Measurements from ENCODE around the gene PLEKHA5. TPM values are rescaled to one million over a fixed set of nuclear protein-coding genes. Genes with fewer than 3 reads are reported as not detected.
"Not testable (repeated sequence)": the region's sequence is repeated elsewhere in the genome, so short reads cannot be mapped to it uniquely, and the experiment has no call there.

The PLEKHA5 gene
- total and polyA plus RNA-seq, 2 donors from 2014 or later = 26.6 to 52.9 TPM

DNA sequence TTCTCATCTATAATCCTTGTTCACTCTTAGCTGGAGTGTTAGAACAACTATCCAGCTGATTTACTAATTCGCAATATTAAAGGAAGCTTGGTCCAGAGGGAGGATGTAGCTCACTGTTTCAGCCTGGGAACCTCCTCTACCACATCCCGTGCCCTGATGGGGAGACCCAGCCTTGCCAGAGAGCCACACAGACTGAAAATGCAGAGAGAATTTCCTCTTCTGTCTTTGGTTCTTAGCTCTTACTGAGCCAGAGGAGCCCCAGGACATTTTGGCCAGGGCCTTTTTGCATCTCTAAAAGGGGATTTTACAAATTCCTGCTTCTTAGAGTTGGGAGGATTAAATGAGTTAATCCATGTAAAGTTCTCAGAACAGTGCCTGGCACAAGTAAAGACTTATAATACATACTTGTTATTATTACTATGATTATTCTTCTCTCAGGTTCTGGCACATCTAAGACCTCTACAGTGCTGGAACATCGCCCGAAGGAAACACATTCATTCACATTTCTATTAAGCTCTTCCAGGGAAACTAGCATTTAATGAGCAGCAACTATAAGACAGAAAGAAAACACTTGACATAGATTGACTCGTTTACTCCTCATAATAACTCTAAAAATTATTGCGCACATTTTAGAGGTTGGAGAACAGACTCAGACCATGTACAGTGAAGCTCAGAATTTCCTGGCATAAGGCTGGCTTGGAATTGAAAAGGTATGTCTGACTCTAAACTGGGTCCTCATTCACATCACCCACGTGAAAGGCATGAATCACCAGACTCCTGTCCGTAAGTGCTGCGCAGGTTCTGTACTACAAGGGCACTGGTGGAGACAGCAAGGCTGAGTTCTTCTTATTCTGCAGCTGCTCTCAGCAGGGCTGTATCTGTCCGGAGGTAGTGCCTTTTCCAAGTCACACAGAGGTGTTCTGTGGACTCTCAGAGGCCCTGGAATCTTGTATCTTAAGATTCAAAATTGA lies 282.0 kb downstream of the PLEKHA5 start:
- Histone ChIP-seq H3K9me3 (ENCODE audit: control insufficient read depth in 2 of 3, insufficient read depth in 1 of 3, low read length in 3 of 3) (no peaks in the 10 kb centered on the region), H3K27me3 (ENCODE audit: control insufficient read depth, insufficient read depth, low read length) (no peaks in the 10 kb centered on the region), H3K9ac (ENCODE audit: low read length in 3 of 3) (no peak overlapping the region), H3K36me3 (ENCODE audit: control insufficient read depth in 2 of 3, insufficient read depth in 3 of 3, low read length in 3 of 3) (no peaks in the 10 kb centered on the region), H3K4me1 (ENCODE audit: control insufficient read depth in 2 of 3, insufficient read depth in 2 of 3, low read depth in 1 of 3, low read length in 3 of 3) (no peaks in the 10 kb centered on the region), H3K27ac (ENCODE audit: low read depth in 2 of 2, low read length in 2 of 2) (no peak overlapping the region), H3K4me3 (ENCODE audit: low read length in 3 of 3) (no peak overlapping the region)
- intact Hi-C loops (cut with DNase I) = no loop called here
- FAIRE-seq = no peak
- TF ChIP-seq, protein P1, sequence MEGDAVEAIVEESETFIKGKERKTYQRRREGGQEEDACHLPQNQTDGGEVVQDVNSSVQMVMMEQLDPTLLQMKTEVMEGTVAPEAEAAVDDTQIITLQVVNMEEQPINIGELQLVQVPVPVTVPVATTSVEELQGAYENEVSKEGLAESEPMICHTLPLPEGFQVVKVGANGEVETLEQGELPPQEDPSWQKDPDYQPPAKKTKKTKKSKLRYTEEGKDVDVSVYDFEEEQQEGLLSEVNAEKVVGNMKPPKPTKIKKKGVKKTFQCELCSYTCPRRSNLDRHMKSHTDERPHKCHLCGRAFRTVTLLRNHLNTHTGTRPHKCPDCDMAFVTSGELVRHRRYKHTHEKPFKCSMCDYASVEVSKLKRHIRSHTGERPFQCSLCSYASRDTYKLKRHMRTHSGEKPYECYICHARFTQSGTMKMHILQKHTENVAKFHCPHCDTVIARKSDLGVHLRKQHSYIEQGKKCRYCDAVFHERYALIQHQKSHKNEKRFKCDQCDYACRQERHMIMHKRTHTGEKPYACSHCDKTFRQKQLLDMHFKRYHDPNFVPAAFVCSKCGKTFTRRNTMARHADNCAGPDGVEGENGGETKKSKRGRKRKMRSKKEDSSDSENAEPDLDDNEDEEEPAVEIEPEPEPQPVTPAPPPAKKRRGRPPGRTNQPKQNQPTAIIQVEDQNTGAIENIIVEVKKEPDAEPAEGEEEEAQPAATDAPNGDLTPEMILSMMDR (IDR thresholded peaks at IDR 0.05; ENCODE audit: borderline replicate concordance, extremely low read depth, insufficient read depth) = no peak
- DNase-seq = no peak

DNA sequence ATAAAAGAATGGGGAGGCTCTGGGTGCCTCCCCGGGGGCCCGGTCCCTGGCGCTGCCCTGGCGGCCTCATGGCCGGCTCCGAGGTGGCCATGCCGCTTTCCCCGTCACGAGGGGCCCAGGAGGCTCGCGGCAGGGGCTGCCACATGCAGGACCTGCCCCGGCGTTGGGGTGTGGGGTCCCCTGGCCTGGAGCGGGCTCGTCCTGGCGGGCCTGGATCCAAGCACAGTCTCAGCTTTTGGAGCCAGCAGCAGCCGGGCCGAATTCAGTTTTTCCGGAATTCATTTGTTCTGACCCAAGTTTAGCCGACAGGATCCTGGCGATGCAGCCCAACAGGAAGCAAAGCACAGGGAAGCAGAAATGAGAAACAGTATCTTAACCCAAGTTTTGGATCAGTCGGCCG lies 283.3 kb downstream of the PLEKHA5 start:
- H3K36me3 ChIP-seq (ENCODE audit: control insufficient read depth in 2 of 3, insufficient read depth in 3 of 3, low read length in 3 of 3) = no peaks in the 10 kb centered on the region
- H3K4me1 ChIP-seq (ENCODE audit: control insufficient read depth in 2 of 3, insufficient read depth in 2 of 3, low read depth in 1 of 3, low read length in 3 of 3) = no peaks in the 10 kb centered on the region
- H3K9ac ChIP-seq (ENCODE audit: low read length in 3 of 3) = no peak overlapping the region
- no peak overlapping the region for H3K27ac ChIP-seq (ENCODE audit: low read depth in 2 of 2, low read length in 2 of 2)
- no peaks in the 10 kb centered on the region for H3K27me3 ChIP-seq (ENCODE audit: control insufficient read depth, insufficient read depth, low read length)
- DNase-seq (no peak), FAIRE-seq (no peak)
- TF ChIP-seq, protein P1 (IDR thresholded peaks at IDR 0.05; ENCODE audit: borderline replicate concordance, extremely low read depth, insufficient read depth) = no peak
- H3K4me3 ChIP-seq (ENCODE audit: low read length in 3 of 3) = no peak overlapping the region
- intact Hi-C loops (cut with DNase I) = no loop called here
- no peaks in the 10 kb centered on the region for H3K9me3 ChIP-seq (ENCODE audit: control insufficient read depth in 2 of 3, insufficient read depth in 1 of 3, low read length in 3 of 3)

DNA sequence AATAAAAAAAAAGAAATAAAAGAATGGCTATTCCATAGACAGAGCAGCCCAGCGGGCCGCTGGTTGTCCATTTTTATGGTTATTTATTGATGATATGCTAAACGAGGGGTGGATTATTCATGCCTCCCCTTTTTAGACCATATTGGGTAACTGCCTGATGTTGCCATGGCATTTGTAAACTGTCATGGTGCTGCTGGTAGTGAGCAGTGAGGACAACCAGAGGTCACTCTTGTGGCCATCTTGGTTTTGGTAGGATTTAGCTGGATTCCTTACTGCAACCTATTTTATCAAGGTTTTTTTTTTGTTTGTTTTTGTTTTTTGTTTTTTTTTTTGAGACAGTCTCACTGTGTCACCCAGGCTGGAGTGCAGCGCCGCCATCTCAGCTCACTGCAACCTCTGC lies 284.0 kb downstream of the PLEKHA5 start:
- H3K36me3 ChIP-seq (ENCODE audit: control insufficient read depth in 2 of 3, insufficient read depth in 3 of 3, low read length in 3 of 3); H3K27ac ChIP-seq (ENCODE audit: low read depth in 2 of 2, low read length in 2 of 2); H3K9ac ChIP-seq (ENCODE audit: low read length in 3 of 3); H3K4me3 ChIP-seq (ENCODE audit: low read length in 3 of 3); H3K4me1 ChIP-seq (ENCODE audit: control insufficient read depth in 2 of 3, insufficient read depth in 2 of 3, low read depth in 1 of 3, low read length in 3 of 3); FAIRE-seq; intact Hi-C loops (cut with DNase I); DNase-seq; H3K9me3 ChIP-seq (ENCODE audit: control insufficient read depth in 2 of 3, insufficient read depth in 1 of 3, low read length in 3 of 3); H3K27me3 ChIP-seq (ENCODE audit: control insufficient read depth, insufficient read depth, low read length): not testable (repeated sequence)

DNA sequence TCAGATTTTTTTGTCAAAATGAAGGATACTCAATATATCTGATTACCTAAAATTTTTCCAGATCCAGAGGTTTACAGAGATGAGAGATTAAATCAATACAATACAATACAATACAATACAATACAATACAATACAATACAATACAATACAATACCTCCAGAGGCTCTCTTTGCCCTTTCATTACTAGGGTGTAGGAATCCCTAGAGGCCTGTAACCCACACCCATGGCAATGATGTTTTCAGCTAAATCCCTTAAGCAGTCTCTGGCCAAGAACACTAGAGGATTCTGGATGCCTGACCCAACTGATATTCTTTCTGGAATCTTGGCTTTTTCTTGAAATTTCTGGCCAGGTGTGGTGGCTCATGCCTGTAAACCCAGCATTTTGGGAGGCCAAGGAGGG lies 286.0 kb downstream of the PLEKHA5 start:
- Histone ChIP-seq H3K27me3 (ENCODE audit: control insufficient read depth, insufficient read depth, low read length) (no peaks in the 10 kb centered on the region), H3K27ac (ENCODE audit: low read depth in 2 of 2, low read length in 2 of 2) (no peak overlapping the region), H3K4me3 (ENCODE audit: low read length in 3 of 3) (no peak overlapping the region), H3K9ac (ENCODE audit: low read length in 3 of 3) (no peak overlapping the region), H3K9me3 (ENCODE audit: control insufficient read depth in 2 of 3, insufficient read depth in 1 of 3, low read length in 3 of 3) (no peaks in the 10 kb centered on the region), H3K36me3 (ENCODE audit: control insufficient read depth in 2 of 3, insufficient read depth in 3 of 3, low read length in 3 of 3) (no peaks in the 10 kb centered on the region), H3K4me1 (ENCODE audit: control insufficient read depth in 2 of 3, insufficient read depth in 2 of 3, low read depth in 1 of 3, low read length in 3 of 3) (no peaks in the 10 kb centered on the region)
- intact Hi-C loops (cut with DNase I) = no loop called here
- TF ChIP-seq, protein P1 (IDR thresholded peaks at IDR 0.05; ENCODE audit: borderline replicate concordance, extremely low read depth, insufficient read depth) = no peak
- DNase-seq (no peak), FAIRE-seq (no peak)

Data from kidney (tissue), 14 donors.